Measurements from ENCODE around the gene GRIN3B. TPM values are rescaled to one million over a fixed set of nuclear protein-coding genes. Genes with fewer than 3 reads are reported as not detected.
A peak's percentile ranks its signal among the peaks of the same experiment; 100 is the strongest.

GRIN3B gene
- total and polyA plus RNA-seq, 9 of the 15 experiments (the other 6 are each of a cell fraction or from before 2014, with no cell fraction given) = 0.06 to 0.95 (median 0.19) TPM; not detected in 6

GRCh38 chr19:982567-983170, 17.6 kb upstream of the GRIN3B start (continued):
- no peak for TF ChIP-seq ARID3B (CRISPR knock-in tag; IDR thresholded peaks at IDR 0.05; ENCODE audit: borderline replicate concordance)
- TF ChIP-seq, protein P1, sequence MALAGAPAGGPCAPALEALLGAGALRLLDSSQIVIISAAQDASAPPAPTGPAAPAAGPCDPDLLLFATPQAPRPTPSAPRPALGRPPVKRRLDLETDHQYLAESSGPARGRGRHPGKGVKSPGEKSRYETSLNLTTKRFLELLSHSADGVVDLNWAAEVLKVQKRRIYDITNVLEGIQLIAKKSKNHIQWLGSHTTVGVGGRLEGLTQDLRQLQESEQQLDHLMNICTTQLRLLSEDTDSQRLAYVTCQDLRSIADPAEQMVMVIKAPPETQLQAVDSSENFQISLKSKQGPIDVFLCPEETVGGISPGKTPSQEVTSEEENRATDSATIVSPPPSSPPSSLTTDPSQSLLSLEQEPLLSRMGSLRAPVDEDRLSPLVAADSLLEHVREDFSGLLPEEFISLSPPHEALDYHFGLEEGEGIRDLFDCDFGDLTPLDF (CRISPR knock-in tag; IDR thresholded peaks at IDR 0.05) = 0 out of 2 replicates have a peak, but pooled peaks have one; percentile 51
- no peak for TF ChIP-seq TCF7L2 (IDR thresholded peaks at IDR 0.05; ENCODE audit: low read depth, low read length)
- 0 out of 2 replicates have a peak, but pooled peaks have one; percentile 40 for TF ChIP-seq FOXP1 (CRISPR knock-in tag; IDR thresholded peaks at IDR 0.05)
- no peak for TF ChIP-seq LCOR (CRISPR knock-in tag; IDR thresholded peaks at IDR 0.05)
- peak; percentile 40; the same call in 1 of the 2 replicates for TF ChIP-seq SMAD4 (CRISPR knock-in tag; conservative IDR thresholded peaks at IDR 0.05)
- no peak for TF ChIP-seq CBX8 (IDR thresholded peaks at IDR 0.05; ENCODE audit: borderline replicate concordance, extremely low read depth, low read depth, low read length, poor library complexity, severe bottlenecking)
- TF ChIP-seq ZBTB33 (CRISPR knock-in tag; IDR thresholded peaks at IDR 0.05) = peak; percentile 79
- peak; percentile 54 for TF ChIP-seq SP1 (CRISPR knock-in tag; IDR thresholded peaks at IDR 0.05)
- TF ChIP-seq RBM25 (IDR thresholded peaks at IDR 0.05; ENCODE audit: low read depth, low read length, severe bottlenecking) = peak; percentile 68
- peak; percentile 74 for TF ChIP-seq L3MBTL2 (IDR thresholded peaks at IDR 0.05)
- TF ChIP-seq NFATC3 (IDR thresholded peaks at IDR 0.05) = no peak
- peak; percentile 70 for TF ChIP-seq CCNT2 (IDR thresholded peaks at IDR 0.05; ENCODE audit: borderline replicate concordance, extremely low read depth, insufficient read length, low read depth, low read length)

All from K562 (cell line).